ENCODE results near the gene FLAD1. TPM values are rescaled to one million over a fixed set of nuclear protein-coding genes. Genes with fewer than 3 reads are reported as not detected.

The FLAD1 gene
- total RNA-seq, 1 experiment from 2014 or later = 58.4 TPM

- peak; percentile 72 for ATAC-seq
Measured at GRCh38 chr1:154937085-154937987, 45.8 kb upstream of the FLAD1 start.

More at GRCh38 chr1:154937085-154937987, 45.8 kb upstream of the FLAD1 start:
- Histone ChIP-seq H3K4me3 (replicated peaks in 1 of 2; ENCODE audit: low read depth in 1 of 2, low read length in 2 of 2) (peak overlapping the region; percentile 58 to 62), H3K36me3 (ENCODE audit: control insufficient read depth in 1 of 2, insufficient read depth in 2 of 2, low read length in 2 of 2) (no peaks in the 10 kb centered on the region), H3K27ac (ENCODE audit: low read depth, low read length) (peak overlapping the region; percentile 67), H3K9me2 (ENCODE audit: insufficient read depth) (no peaks in the 10 kb centered on the region), H2AFZ (ENCODE audit: low read depth, low read length, poor library complexity, severe bottlenecking) (peak overlapping the region; percentile 92), H3K9ac (ENCODE audit: low read length) (peak overlapping the region; percentile 76), H3K9me3 (ENCODE audit: control insufficient read depth in 1 of 2, insufficient read depth in 1 of 2, low read depth in 1 of 2, low read length in 2 of 2) (no peaks in the 10 kb centered on the region), H3K4me2 (ENCODE audit: low read length) (peak overlapping the region; percentile 83), H4K20me1 (ENCODE audit: insufficient read depth) (no peaks in the 10 kb centered on the region), H3K27me3 (ENCODE audit: insufficient read depth, low read length) (no peaks in the 10 kb centered on the region), H3K79me2 (ENCODE audit: insufficient read depth, low read length) (no peaks in the 10 kb centered on the region), H3K4me1 (ENCODE audit: control insufficient read depth in 1 of 2, insufficient read depth in 2 of 2, low read length in 2 of 2) (peaks cover 22 to 53% of the 10 kb centered on the region in 2 experiments)
- TF ChIP-seq EZH2phosphoT487 (IDR thresholded peaks at IDR 0.05; ENCODE audit: borderline replicate concordance) = no peak
- TF ChIP-seq MAX (IDR thresholded peaks at IDR 0.05) = no peak
- peak; percentile 55 for TF ChIP-seq POLR2A (IDR thresholded peaks at IDR 0.05; ENCODE audit: borderline replicate concordance, extremely low read depth, insufficient read depth, insufficient read length)
- peak; percentile 82 for TF ChIP-seq POLR2AphosphoS5 (IDR thresholded peaks at IDR 0.05; ENCODE audit: low read depth, low read length)
- TF ChIP-seq TCF7L2 (IDR thresholded peaks at IDR 0.05; ENCODE audit: borderline replicate concordance, extremely low read depth, insufficient read depth, insufficient read length) = no peak
- TF ChIP-seq CTCF (IDR thresholded peaks at IDR 0.05 in 2 of 3, conservative IDR thresholded peaks at IDR 0.05 in 1 of 3; ENCODE audit: borderline replicate concordance in 1 of 3, insufficient read depth in 1 of 3, low read depth in 2 of 3, low read length in 2 of 3) = 0 out of 6 replicates have a peak, but pooled peaks of 1 of the 3 experiments have one; percentile 6
- ChIA-PET RAD21 (ENCODE audit: low non-redundant PET in 1 of 2, low total read pairs in 2 of 2, uncharacterized antibody in 2 of 2, unreplicated experiment in 2 of 2) (no interaction called here), CTCF (interaction anchor here (0.8 to 1.7 kb wide), 7 partner anchors 25 to 378 kb away, joined by 3 to 10 read pairs (median 3); partner anchors contain the start of gene KCNN3), POLR2A (interaction anchor here (0.9 to 1.3 kb wide), 5 partner anchors 24 to 80 kb away, joined by 3 to 6 read pairs (median 4); partner anchors contain the start of genes FLAD1, PYGO2 and SHC1)
- BruUV-seq (replicated peaks) = TSS peak; percentile 98
- peak; percentile 93 for DNase-seq (ENCODE audit: low read depth, low spot score)
- intact Hi-C loops (cut with micrococcal nuclease) = no loop called here

Measured in HCT116 (cell line).